HAP-1 (cell line): ENCODE measurements around the gene NFATC1.

ENCODE experiments used
- DNase-seq, 2 experiments: peaks; one replicate each; pipeline ENCODE4 v3.0.0-alpha.2; 2016 to 2020; ENCODE audit warnings: low spot score in 2 of 2
- H3K27me3 ChIP-seq: fragments of 250-450 bp; sonication (Bioruptor Pico); 2 replicates; pipeline ENCODE4 v1.5.1; 2020; ENCODE audit warnings: low read depth, mild to moderate bottlenecking, moderate library complexity
- H3K36me3 ChIP-seq: fragments of 250-450 bp; sonication (Bioruptor Pico); replicated peaks from 2 replicates; pipeline ENCODE4 v1.5.1; 2020; ENCODE audit warnings: mild to moderate bottlenecking
- H3K4me1 ChIP-seq: fragments of 250-450 bp; sonication (Bioruptor Pico); 2 replicates; pipeline ENCODE4 v1.5.1; 2020; ENCODE audit warnings: mild to moderate bottlenecking
- H3K4me3 ChIP-seq: fragments of 250-450 bp; sonication (Bioruptor Pico); 2 replicates; pipeline ENCODE4 v1.5.1; 2020; ENCODE audit warnings: mild to moderate bottlenecking, moderate library complexity
- H3K9me3 ChIP-seq: fragments of 250-450 bp; sonication (Bioruptor Pico); 2 replicates; pipeline ENCODE4 v1.5.1; 2020; ENCODE audit warnings: mild to moderate bottlenecking, moderate library complexity
- in situ Hi-C: fragments of 300-500 bp; cut with MboI; formaldehyde crosslinking; loops from 3 replicates; pipeline ENCODE4 v1.14.3; 2020; ENCODE audit warnings: low sequenced_read_pairs, inconsistent platforms, mixed read lengths

The NFATC1 gene

GRCh38 chr18:79575891-79576685 is 180.4 kb downstream of the NFATC1 start:
- in situ Hi-C loops, result no loop called here
- 0 out of 2 replicates have a peak, but pooled peaks cover 3% of the 10 kb centered on the region for H3K9me3 ChIP-seq
- H3K27me3 ChIP-seq, result no peaks in the 10 kb centered on the region
- no peaks in the 10 kb centered on the region for H3K36me3 ChIP-seq
- no peak for DNase-seq
- H3K4me3 ChIP-seq, result no peak overlapping the region
- H3K4me1 ChIP-seq, result no peaks in the 10 kb centered on the region

DNA sequence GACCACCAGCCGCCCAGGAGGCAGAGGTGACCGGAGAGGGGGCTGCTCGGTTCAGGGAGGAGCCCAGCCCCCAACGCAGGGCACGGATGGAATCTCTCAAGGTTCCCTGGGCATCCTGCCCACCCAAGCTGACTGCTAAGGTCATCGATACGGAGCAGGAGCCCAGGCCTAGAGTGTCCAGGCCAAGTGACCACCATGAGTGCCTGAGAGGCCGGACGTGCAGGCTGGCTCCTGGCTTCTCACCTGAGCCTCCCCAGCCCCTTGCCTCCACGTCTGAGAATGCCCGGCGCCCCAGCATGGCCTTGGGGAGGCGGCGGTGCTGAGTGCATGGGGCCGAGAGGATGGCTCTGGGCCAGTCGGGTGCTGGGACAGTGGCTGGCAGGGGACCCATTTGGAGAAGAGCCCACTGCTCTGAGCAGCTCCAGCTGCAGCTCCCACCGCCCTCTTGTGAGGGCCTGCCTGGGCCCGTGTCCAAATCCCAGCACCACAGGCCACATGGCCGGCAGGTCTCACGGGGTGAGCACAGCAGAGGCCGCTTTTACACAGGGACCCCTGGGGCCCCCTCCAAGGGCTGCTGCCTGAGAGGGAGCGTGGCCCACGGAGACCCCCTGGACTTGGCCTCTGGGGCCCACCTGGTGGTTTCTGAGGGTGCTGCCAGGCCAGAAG is 181.1 kb downstream of the NFATC1 start:
- in situ Hi-C loops, result no loop called here
- no peak for DNase-seq
- Histone ChIP-seq H3K36me3 (no peaks in the 10 kb centered on the region), H3K4me3 (no peak overlapping the region), H3K27me3 (no peaks in the 10 kb centered on the region), H3K9me3 (0 out of 2 replicates have a peak, but pooled peaks cover 3% of the 10 kb centered on the region), H3K4me1 (no peaks in the 10 kb centered on the region)

- Histone ChIP-seq H3K4me1 (no peaks in the 10 kb centered on the region), H3K4me3 (no peak overlapping the region), H3K36me3 (no peaks in the 10 kb centered on the region), H3K27me3 (no peaks in the 10 kb centered on the region), H3K9me3 (0 out of 2 replicates have a peak, but pooled peaks cover 3% of the 10 kb centered on the region)
- in situ Hi-C loops, result no loop called here
- DNase-seq, result no peak
These were observed 182.0 kb downstream of the NFATC1 start for GRCh38 chr18:79577451-79578395.

DNA sequence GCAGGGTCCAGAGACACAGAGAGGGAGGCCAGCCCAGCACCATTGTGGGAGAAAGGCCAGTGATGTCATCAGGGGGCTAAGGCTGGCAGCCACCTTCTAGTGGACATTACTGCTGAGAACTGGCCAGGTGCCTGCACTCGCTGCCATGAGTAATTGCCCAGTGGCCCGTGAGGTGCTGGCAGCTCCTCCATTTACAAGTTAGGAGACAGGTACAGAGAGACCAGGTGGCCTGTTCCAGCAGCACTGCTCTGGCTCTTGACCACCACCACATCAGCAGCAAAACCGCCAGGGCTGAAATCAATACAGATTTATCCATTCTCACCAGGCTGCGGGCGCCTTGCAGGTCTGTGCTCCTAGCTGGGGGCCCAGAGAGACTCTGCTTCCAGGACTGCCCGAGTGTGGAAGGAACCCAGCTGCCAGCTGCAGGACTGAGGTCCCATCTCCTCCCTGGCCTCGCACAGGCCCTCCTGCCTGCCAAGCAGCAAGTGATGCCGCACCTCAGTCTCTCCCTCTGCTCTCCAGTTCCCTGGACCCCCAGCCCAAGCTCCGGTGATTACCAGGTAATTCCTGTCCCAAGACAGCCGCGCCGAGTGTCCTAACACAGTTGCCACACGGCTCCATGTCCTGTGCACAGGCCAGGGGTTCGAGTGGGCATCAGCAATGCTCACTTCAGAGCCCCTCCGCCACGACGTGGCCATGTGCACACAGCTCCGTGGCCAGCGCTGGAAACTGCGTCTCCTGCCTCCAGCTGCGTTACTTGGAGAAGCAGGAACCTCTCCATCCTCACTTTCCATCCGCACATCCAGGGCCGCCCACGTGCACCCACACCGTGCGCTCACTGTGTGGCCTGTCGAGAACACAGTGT is 182.9 kb downstream of the NFATC1 start:
- H3K27me3 ChIP-seq, result no peaks in the 10 kb centered on the region
- no peak overlapping the region for H3K4me3 ChIP-seq
- in situ Hi-C loops, result no loop called here
- no peak for DNase-seq
- H3K9me3 ChIP-seq, result no peaks in the 10 kb centered on the region
- H3K4me1 ChIP-seq, result no peaks in the 10 kb centered on the region
- no peaks in the 10 kb centered on the region for H3K36me3 ChIP-seq
